ENCODE data around the gene DCTD.

DNA sequence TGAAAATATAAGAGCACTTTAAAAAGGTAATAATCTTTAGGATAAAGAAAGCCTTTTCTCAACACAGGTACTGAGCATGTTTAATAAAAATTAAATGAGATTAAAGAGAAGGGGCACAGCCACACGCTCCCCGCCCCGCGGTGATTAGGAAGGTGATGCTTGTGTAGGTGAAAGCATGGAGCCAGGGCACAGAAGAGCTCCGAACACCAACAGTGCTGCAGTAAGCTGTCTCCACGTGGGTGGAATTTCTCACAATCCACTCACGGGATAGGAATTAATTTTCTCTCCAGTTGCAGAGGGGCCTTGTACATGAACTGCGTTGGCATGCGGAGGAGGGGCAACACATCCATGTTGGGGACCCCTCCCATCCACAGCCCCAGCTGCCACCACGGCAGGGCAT, 27.0 kb downstream of the DCTD start:
- no peak for TF ChIP-seq POLR2AphosphoS5 (IDR thresholded peaks at IDR 0.05)
- TF ChIP-seq, protein P1, sequence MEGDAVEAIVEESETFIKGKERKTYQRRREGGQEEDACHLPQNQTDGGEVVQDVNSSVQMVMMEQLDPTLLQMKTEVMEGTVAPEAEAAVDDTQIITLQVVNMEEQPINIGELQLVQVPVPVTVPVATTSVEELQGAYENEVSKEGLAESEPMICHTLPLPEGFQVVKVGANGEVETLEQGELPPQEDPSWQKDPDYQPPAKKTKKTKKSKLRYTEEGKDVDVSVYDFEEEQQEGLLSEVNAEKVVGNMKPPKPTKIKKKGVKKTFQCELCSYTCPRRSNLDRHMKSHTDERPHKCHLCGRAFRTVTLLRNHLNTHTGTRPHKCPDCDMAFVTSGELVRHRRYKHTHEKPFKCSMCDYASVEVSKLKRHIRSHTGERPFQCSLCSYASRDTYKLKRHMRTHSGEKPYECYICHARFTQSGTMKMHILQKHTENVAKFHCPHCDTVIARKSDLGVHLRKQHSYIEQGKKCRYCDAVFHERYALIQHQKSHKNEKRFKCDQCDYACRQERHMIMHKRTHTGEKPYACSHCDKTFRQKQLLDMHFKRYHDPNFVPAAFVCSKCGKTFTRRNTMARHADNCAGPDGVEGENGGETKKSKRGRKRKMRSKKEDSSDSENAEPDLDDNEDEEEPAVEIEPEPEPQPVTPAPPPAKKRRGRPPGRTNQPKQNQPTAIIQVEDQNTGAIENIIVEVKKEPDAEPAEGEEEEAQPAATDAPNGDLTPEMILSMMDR (IDR thresholded peaks at IDR 0.05): no peak
- TF ChIP-seq EP300 (IDR thresholded peaks at IDR 0.05): no peak
- TF ChIP-seq POLR2A (IDR thresholded peaks at IDR 0.05): no peak

Data from gastroesophageal sphincter (tissue), 3 donors.